Measurements from ENCODE around the gene FMNL3. TPM values are rescaled to one million over a fixed set of nuclear protein-coding genes. Genes with fewer than 3 reads are reported as not detected.

FMNL3 gene
- polyA plus RNA-seq, 1 donor from 2014 or later, result 9.3 TPM

- no peaks in the 10 kb centered on the region for H3K79me2 ChIP-seq (replicated peaks; ENCODE audit: insufficient read depth, low read length)
- H2AFZ ChIP-seq (ENCODE audit: low read depth, low read length), result no peak overlapping the region
- H3F3A ChIP-seq (ENCODE audit: insufficient read depth, low read length, poor library complexity, severe bottlenecking), result no peaks in the 10 kb centered on the region
- no peaks in the 10 kb centered on the region for H4K20me1 ChIP-seq (ENCODE audit: insufficient read depth)
- no peak for TF ChIP-seq CTCF (IDR thresholded peaks at IDR 0.05; ENCODE audit: poor library complexity, severe bottlenecking)
- TF ChIP-seq EZH2 (IDR thresholded peaks at IDR 0.05; ENCODE audit: borderline replicate concordance, insufficient read depth, low read length, poor library complexity, severe bottlenecking), result no peak
- no peak for TF ChIP-seq RAD21 (conservative IDR thresholded peaks at IDR 0.05)
- no peak for TF ChIP-seq POLR2AphosphoS5 (IDR thresholded peaks at IDR 0.05)
- TF ChIP-seq MXI1 (conservative IDR thresholded peaks at IDR 0.05; ENCODE audit: poor library complexity, severe bottlenecking), result no peak
- no peak for TF ChIP-seq EP300 (conservative IDR thresholded peaks at IDR 0.05; ENCODE audit: poor library complexity, severe bottlenecking)
- no peak for TF ChIP-seq SMC3 (conservative IDR thresholded peaks at IDR 0.05; ENCODE audit: poor library complexity)
- no peak for TF ChIP-seq REST (IDR thresholded peaks at IDR 0.05; ENCODE audit: borderline replicate concordance)
- no peaks in the 10 kb centered on the region for H3K9me2 ChIP-seq (ENCODE audit: insufficient read depth, low read length)
- H3K27ac ChIP-seq (ENCODE audit: low read length), result no peak overlapping the region
- no peak overlapping the region for H3K4me2 ChIP-seq (ENCODE audit: low read length)
- H3K36me3 ChIP-seq (ENCODE audit: insufficient read depth, low read length), result no peaks in the 10 kb centered on the region
- H3K27me3 ChIP-seq (ENCODE audit: insufficient read depth, low read depth, low read length), result no peaks in the 10 kb centered on the region
- no peak overlapping the region for H3K4me3 ChIP-seq (ENCODE audit: low read length)
- no peak overlapping the region for H3K9ac ChIP-seq (ENCODE audit: low read length)
- no peaks in the 10 kb centered on the region for H3K9me3 ChIP-seq (ENCODE audit: low read length)
Measured at GRCh38 chr12:49604856-49605255, 102.3 kb downstream of the FMNL3 start.

GRCh38 chr12:49603721-49604120 lies 103.5 kb downstream of the FMNL3 start:
- Histone ChIP-seq H4K20me1 (ENCODE audit: insufficient read depth) (no peaks in the 10 kb centered on the region), H3K9me3 (ENCODE audit: low read length) (no peaks in the 10 kb centered on the region)
- no peak for TF ChIP-seq TAF1 (IDR thresholded peaks at IDR 0.05; ENCODE audit: low read depth)
- TF ChIP-seq POLR2AphosphoS5 (IDR thresholded peaks at IDR 0.05), result no peak

GRCh38 chr12:49599961-49600360 lies 107.2 kb downstream of the FMNL3 start:
- no peak for TF ChIP-seq EP300 (conservative IDR thresholded peaks at IDR 0.05; ENCODE audit: poor library complexity, severe bottlenecking)
- TF ChIP-seq EZH2 (IDR thresholded peaks at IDR 0.05; ENCODE audit: borderline replicate concordance, insufficient read depth, low read length, poor library complexity, severe bottlenecking), result no peak
- no peak for TF ChIP-seq SMC3 (conservative IDR thresholded peaks at IDR 0.05; ENCODE audit: poor library complexity)
- TF ChIP-seq RAD21 (conservative IDR thresholded peaks at IDR 0.05), result no peak
- no peak for TF ChIP-seq POLR2AphosphoS5 (IDR thresholded peaks at IDR 0.05)
- no peak for TF ChIP-seq MXI1 (conservative IDR thresholded peaks at IDR 0.05; ENCODE audit: poor library complexity, severe bottlenecking)
- no peak for TF ChIP-seq REST (IDR thresholded peaks at IDR 0.05; ENCODE audit: borderline replicate concordance)
- no peak for TF ChIP-seq TAF1 (IDR thresholded peaks at IDR 0.05; ENCODE audit: low read depth)
- TF ChIP-seq CTCF (IDR thresholded peaks at IDR 0.05; ENCODE audit: poor library complexity, severe bottlenecking), result no peak
- no peaks in the 10 kb centered on the region for H4K20me1 ChIP-seq (ENCODE audit: insufficient read depth)
- H3K36me3 ChIP-seq (ENCODE audit: insufficient read depth, low read length), result no peaks in the 10 kb centered on the region
- H3K27ac ChIP-seq (ENCODE audit: low read length), result no peak overlapping the region
- H3K4me3 ChIP-seq (ENCODE audit: low read length), result no peak overlapping the region
- H3K9ac ChIP-seq (ENCODE audit: low read length), result no peak overlapping the region
- no peaks in the 10 kb centered on the region for H3K9me3 ChIP-seq (ENCODE audit: low read length)
- H3K4me2 ChIP-seq (ENCODE audit: low read length), result no peak overlapping the region
- H3F3A ChIP-seq (ENCODE audit: insufficient read depth, low read length, poor library complexity, severe bottlenecking), result no peaks in the 10 kb centered on the region
- H2AFZ ChIP-seq (ENCODE audit: low read depth, low read length), result no peak overlapping the region
- no peaks in the 10 kb centered on the region for H3K9me2 ChIP-seq (ENCODE audit: insufficient read depth, low read length)
- no peaks in the 10 kb centered on the region for H3K27me3 ChIP-seq (ENCODE audit: insufficient read depth, low read depth, low read length)
- no peaks in the 10 kb centered on the region for H3K79me2 ChIP-seq (replicated peaks; ENCODE audit: insufficient read depth, low read length)

More at GRCh38 chr12:49603721-49604120, 103.5 kb downstream of the FMNL3 start:
- Histone ChIP-seq H3K4me3 (ENCODE audit: low read length) (no peak overlapping the region), H2AFZ (ENCODE audit: low read depth, low read length) (no peak overlapping the region), H3K9me2 (ENCODE audit: insufficient read depth, low read length) (no peaks in the 10 kb centered on the region), H3K27me3 (ENCODE audit: insufficient read depth, low read depth, low read length) (no peaks in the 10 kb centered on the region), H3K4me2 (ENCODE audit: low read length) (no peak overlapping the region), H3K79me2 (replicated peaks; ENCODE audit: insufficient read depth, low read length) (no peaks in the 10 kb centered on the region), H3K27ac (ENCODE audit: low read length) (no peak overlapping the region), H3F3A (ENCODE audit: insufficient read depth, low read length, poor library complexity, severe bottlenecking) (no peaks in the 10 kb centered on the region), H3K9ac (ENCODE audit: low read length) (no peak overlapping the region), H3K36me3 (ENCODE audit: insufficient read depth, low read length) (no peaks in the 10 kb centered on the region)
